GM21737 (cell line): Measurements from ENCODE around the gene VWF.

Experiments used
- ATAC-seq: cut with Tn5 transposase; IDR thresholded peaks from one replicate; pipeline ENCODE4 v1.9.1; 2021; ENCODE audit warnings: mild to moderate bottlenecking, moderate library complexity; ENCODE audit not compliant: unreplicated experiment

VWF gene

GRCh38 chr12:6062757-6063735, 61.4 kb downstream of the VWF start:
- ATAC-seq, result no peak

- no peak for ATAC-seq
These were observed 62.1 kb downstream of the VWF start for GRCh38 chr12:6062395-6062756.

DNA sequence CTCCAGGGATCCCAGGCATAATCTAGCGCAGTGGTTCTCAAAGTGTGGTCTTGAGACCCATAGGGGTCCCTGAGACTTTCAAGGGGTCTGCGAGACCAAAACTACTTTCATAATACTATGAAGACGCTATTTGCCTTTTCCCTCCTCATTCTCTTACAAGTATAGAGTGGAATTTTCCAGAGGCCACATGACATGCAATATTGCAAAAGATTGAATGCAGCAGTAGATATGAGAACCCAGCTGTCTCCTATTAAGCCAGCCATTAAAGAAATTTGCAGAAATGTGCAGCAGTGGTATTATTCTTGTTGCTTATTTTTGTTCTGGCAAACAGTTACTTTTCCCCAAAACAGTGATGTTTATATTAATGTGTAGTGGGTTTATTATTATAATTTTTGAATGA, 62.8 kb downstream of the VWF start:
- no peak for ATAC-seq

- ATAC-seq, result no peak
These were observed 64.5 kb downstream of the VWF start for GRCh38 chr12:6059860-6060565.

DNA sequence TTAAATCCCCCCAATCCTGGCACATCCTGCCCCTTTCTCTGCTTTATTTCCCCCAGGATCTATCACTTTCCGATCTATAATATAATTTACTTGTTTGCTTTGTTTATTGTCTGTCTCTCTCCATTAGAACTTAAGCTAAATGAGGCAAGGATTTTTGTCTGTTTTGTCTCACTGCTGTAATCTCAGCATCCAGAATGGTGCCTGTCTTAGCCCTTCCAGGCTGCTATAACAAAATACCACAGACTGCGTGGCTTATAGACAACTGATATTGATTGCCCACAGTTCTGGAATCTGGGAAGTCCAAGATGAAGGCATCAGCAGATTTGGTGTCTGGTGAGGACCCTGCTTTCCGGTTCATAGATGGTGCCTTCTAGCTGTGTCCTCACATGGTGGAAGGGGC, 65.2 kb downstream of the VWF start:
- no peak for ATAC-seq

GRCh38 chr12:6058481-6059161, 65.8 kb downstream of the VWF start:
- no peak for ATAC-seq

DNA sequence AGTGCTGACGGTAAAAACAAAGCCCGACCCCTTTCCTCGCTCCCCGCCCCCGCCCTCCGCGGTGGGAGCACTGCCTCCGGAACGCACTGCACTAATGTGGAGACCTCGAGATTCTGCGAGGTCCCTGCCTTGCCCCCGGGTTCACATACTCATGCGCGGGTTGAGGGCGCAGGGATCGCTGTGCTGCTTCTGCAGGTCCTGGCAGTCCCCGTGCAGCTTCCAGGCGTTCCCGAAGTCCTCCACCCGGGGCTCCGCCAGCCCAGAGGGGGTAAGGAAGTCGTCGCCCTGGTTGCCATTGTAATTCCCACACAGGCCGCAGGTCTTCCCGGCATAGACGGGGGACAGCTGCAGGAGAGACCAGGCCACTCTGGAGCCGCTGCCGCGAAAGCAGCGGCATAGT, 66.8 kb downstream of the VWF start:
- no peak for ATAC-seq

- no peak for ATAC-seq
These were observed 67.8 kb downstream of the VWF start for GRCh38 chr12:6056406-6057240.

- no peak for ATAC-seq
These were observed 70.9 kb downstream of the VWF start for GRCh38 chr12:6053541-6053940.

DNA sequence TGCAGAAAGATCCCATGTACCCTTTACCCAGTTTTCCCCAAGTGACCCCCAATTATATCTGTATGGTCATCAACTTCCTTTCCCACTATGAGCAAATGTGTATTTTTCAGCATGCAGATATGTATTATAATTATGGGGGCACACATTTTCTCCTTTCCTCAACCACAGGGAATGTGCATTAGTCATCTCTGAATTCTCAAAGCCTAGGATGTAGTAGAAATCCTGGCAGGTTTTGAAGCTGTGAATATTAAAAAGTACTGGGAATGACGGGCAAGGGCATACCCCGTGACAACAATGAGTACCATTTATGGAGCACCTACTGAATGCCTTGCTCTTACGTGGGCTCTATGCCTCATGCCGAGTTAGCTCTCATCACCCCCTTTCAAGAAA, 71.5 kb downstream of the VWF start:
- no peak for ATAC-seq

DNA sequence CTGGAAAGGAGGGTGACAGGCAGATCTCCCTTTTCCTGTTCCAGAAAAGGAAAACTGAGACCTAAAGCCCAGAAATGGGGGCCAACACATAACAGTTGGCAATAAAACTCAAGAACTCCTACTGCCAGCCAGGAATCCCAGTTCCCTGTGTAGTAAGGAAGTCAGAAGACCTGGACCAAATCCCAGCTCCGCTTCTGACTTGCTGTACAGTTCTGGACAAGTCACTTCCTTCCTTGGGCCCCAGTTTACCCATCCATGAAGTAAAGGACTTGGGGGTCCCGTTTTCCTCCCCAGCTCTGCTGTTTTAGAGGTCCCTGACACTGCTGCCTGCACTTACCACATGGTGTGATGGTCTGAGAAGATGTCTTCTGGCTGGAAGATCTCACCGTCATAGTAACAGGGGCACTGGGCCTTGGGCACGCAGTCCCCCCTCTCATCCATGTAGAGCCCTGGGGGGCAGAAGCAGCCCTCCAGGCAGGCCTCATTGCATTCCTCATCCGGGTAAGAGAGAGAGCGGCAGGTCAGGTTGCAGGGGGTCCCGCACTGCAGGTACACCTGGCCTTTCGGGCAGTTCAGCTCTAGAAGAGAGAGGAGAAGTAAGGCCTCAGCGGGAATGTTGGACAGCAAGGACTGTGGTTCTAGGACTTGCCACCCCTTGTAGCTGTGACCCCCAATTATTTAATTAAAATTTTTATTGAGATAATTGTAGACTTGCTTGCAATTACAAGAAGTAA, 72.1 kb downstream of the VWF start:
- ATAC-seq, result no peak

GRCh38 chr12:6049992-6050391, 74.5 kb downstream of the VWF start:
- ATAC-seq, result no peak

DNA sequence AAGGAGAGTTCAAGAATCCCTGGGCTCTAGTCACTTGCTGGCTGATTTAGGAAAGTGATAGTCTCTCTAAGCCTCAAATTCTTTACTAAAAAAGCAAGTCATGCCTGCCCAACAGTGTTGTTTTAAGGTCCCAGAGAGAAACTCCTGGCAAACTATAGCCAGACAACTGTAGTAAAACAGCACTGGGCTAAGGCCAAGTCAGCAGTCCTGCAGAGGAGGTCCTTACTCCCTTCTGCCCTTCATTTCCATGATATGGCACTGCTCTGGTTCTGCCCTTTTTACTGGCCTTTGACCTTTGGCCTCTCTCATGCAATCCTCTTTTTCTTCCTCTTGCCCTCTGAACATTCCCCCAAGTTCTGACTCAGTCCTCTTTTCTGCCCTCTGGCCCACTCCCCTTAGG, 74.9 kb downstream of the VWF start:
- no peak for ATAC-seq

GRCh38 chr12:6047249-6048237, 76.9 kb downstream of the VWF start:
- no peak for ATAC-seq

DNA sequence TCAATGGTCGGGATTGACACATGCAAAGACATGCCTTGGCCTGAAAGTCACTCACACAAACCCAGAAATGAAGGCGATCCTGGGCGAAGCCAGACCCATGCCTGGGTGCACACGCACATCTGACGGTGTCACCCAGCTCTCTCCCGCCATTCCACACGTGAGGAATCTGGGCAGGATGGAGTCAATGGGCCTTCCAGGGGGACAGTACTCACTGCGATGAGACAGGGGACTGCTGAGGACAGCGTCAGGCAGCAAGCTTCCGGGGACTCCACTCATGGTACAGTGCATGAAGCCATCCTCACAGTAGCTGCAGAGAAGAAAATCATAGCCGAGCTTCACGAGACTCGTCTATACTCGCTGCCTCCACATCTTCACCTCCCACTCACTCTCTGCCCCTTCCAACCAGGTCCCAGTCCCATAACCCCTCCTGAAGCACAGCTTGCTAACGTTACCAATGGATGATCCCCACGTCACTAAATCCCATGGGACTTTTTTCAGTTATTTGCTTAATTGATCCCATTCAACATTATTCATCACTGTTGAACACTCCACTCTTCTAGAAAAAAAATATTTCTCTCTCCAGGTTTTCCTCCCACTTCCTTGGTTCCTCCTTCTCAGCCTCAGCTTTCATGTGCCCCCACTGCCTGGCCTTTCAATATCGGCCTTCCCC, 77.8 kb downstream of the VWF start:
- ATAC-seq, result no peak

DNA sequence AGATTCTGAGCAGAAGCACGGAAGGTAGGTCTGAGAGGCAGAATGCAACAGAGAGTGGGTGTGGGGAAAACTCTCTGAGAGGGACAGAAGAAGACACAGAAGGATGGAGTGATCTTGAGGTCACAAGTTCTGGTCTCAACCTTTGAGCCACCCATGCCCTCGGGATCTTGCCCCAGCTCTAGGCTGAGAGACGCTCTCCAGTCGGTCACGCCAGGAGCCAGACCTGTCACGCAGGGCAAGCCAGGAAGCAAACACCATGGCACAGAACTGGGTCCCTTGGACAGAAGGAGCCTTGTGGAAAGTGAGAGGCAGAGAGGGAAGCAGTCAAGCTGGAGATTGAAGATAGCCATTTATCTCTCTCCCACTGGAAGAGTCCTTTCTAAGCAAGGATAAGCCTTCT, 79.0 kb downstream of the VWF start:
- ATAC-seq, result no peak

DNA sequence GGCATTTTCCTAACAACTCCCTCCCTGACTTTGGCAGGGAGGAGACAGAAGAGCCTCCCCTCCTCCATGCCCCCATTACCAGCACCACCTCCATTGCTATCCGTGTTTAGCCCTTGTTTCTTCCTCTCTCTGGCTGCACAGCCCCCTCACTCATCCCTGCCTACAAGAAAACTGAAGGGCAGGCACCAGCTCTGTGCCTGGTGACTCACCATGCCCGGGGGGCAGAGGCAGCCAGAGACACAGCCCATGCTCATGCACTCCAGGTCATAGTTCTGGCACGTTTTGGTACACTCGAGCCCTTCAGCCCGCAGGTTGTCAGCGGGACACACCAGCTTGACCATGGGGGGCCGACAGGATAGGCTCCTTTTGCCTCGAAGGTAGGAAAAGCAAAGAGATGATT, 80.4 kb downstream of the VWF start:
- no peak for ATAC-seq

DNA sequence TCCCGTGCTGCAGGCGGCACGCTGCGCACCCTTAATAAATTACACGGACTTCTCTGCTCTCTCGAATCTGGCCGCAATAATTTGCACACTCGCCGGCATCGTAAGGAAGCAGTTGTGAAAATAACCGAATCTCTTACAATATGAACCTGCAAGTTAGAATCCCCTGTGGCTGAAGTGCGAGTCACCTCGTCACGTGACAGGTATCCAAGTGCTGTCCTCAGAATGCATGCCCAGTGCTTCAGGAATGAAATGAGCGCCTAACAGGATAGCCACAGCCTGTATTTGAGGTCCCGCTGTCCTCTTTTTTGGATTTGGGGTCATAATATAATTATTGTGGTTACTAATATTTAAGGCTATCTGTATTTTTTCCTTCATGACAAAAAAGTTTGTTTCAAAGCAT, 82.0 kb downstream of the VWF start:
- ATAC-seq, result no peak
